ENCODE results near the gene NUDT5. TPM values are rescaled to one million over a fixed set of nuclear protein-coding genes. Genes with fewer than 3 reads are reported as not detected.

NUDT5 gene
- total RNA-seq, result 51.0 and 65.7 TPM in 2 replicates

- H3K27ac ChIP-seq (ENCODE audit: low read depth, low read length), result peak within 1 kb of the TSS; percentile 96
- peak within 1 kb of the TSS; percentile 81 for H3K4me3 ChIP-seq (ENCODE audit: insufficient read depth, low read length)
- DNase-seq (ENCODE audit: insufficient read length, low spot score, missing footprints), result peak; percentile 89
- no peaks in the 10 kb centered on the region for H3K27me3 ChIP-seq (ENCODE audit: insufficient read depth, low read length)
- peak within 1 kb of the TSS; percentile 89 for H3K4me2 ChIP-seq (ENCODE audit: insufficient read depth, low read length)
- peaks cover 79% of the 10 kb centered on the region for H3K79me2 ChIP-seq (ENCODE audit: insufficient read depth, low read length)
- H2AFZ ChIP-seq (ENCODE audit: low read length), result peak within 1 kb of the TSS; percentile 97
- peaks cover 9% of the 10 kb centered on the region for H3K36me3 ChIP-seq (ENCODE audit: insufficient read depth, low read length)
- no peaks in the 10 kb centered on the region for H3K9me3 ChIP-seq (ENCODE audit: low read depth, low read length)
- no peak for TF ChIP-seq CTCF (IDR thresholded peaks at IDR 0.05; ENCODE audit: extremely low read depth, low read depth, low read length)
- peaks cover 28% of the 10 kb centered on the region for H3K4me1 ChIP-seq (ENCODE audit: insufficient read depth, low read length)
- H4K20me1 ChIP-seq (ENCODE audit: insufficient read depth, low read length), result peaks cover 3% of the 10 kb centered on the region
Measured at GRCh38 chr10:12195603-12196506, at the start of gene NUDT5, which contains the start of gene CDC123. NUDT5 (minus strand) TSS chr10:12195891; CDS start chr10:12186291, 9,600 bp downstream. CDC123 (plus strand) TSS chr10:12196188; CDS start chr10:12196246, 58 bp downstream.

GRCh38 chr10:12243864-12244620 is 48.4 kb upstream of the NUDT5 start:
- Histone ChIP-seq H3K36me3 (ENCODE audit: insufficient read depth, low read length) (peaks cover 30% of the 10 kb centered on the region), H3K27ac (ENCODE audit: low read depth, low read length) (no peak overlapping the region), H3K9me3 (ENCODE audit: low read depth, low read length) (no peaks in the 10 kb centered on the region), H3K4me2 (ENCODE audit: insufficient read depth, low read length) (no peak overlapping the region), H4K20me1 (ENCODE audit: insufficient read depth, low read length) (peaks cover 6% of the 10 kb centered on the region), H3K27me3 (ENCODE audit: insufficient read depth, low read length) (no peaks in the 10 kb centered on the region), H3K79me2 (ENCODE audit: insufficient read depth, low read length) (peaks cover 19% of the 10 kb centered on the region), H3K4me1 (ENCODE audit: insufficient read depth, low read length) (no peaks in the 10 kb centered on the region), H3K4me3 (ENCODE audit: insufficient read depth, low read length) (no peak overlapping the region), H2AFZ (ENCODE audit: low read length) (no peak overlapping the region)
- TF ChIP-seq CTCF (IDR thresholded peaks at IDR 0.05; ENCODE audit: extremely low read depth, low read depth, low read length), result no peak
- no peak for DNase-seq (ENCODE audit: insufficient read length, low spot score, missing footprints)

DNA sequence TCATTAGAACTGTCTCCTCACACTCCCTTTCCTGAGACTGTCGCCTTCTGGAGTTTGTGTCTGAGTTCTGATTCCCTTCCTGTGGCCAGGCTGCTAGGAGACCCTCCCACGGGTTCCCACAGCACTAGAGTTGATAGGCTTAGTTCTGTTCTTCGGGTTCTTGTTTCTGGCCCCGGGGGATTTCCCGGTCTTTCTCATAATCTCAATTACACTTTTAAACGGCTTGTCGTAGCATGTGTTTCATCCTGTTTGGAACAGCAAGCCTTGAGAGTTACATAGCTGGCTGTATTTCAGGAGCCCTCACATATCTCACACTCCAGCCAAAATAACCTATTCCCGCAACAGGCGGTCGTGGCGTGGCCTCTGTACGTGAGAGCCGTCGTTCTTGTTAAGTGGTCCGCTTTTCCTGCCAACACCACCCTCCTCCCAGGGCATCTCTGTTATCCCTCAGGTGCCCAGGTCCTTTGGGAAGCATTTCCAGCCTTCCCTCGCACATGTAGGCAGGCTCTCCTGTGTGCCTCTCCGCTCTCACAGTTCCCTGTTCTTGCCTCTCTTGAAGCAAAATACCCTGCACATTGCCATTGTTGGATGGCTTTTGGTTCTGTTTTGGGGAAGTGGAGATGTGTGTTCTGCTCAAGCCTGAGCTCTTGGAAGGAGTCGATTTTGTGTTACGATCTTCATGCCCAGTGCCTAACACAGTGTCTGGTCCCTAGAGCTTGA is 46.3 kb upstream of the NUDT5 start:
- peak; percentile 69 for DNase-seq (ENCODE audit: insufficient read length, low spot score, missing footprints)
- Histone ChIP-seq H2AFZ (ENCODE audit: low read length) (peak overlapping the region; percentile 15), H3K4me1 (ENCODE audit: insufficient read depth, low read length) (no peaks in the 10 kb centered on the region), H3K27me3 (ENCODE audit: insufficient read depth, low read length) (no peaks in the 10 kb centered on the region), H3K4me3 (ENCODE audit: insufficient read depth, low read length) (no peak overlapping the region), H3K27ac (ENCODE audit: low read depth, low read length) (peak overlapping the region; percentile 12), H3K9me3 (ENCODE audit: low read depth, low read length) (no peaks in the 10 kb centered on the region), H3K4me2 (ENCODE audit: insufficient read depth, low read length) (peak overlapping the region; percentile 16), H4K20me1 (ENCODE audit: insufficient read depth, low read length) (peaks cover 6% of the 10 kb centered on the region), H3K36me3 (ENCODE audit: insufficient read depth, low read length) (peaks cover 40% of the 10 kb centered on the region), H3K79me2 (ENCODE audit: insufficient read depth, low read length) (peaks cover 19% of the 10 kb centered on the region)
- TF ChIP-seq CTCF (IDR thresholded peaks at IDR 0.05; ENCODE audit: extremely low read depth, low read depth, low read length), result no peak

Measured in osteoblast (primary cell).